T-helper 1 cell treated with Interleukin-12 subunit alpha and Interleukin-12 subunit beta and Interleukin-4 antibody, amounts not matched to agents 30 ng/mL and 1 ng/mL, for 36 hours (primary cell): Measurements from ENCODE around the gene MYLK2. TPM values are rescaled to one million over a fixed set of nuclear protein-coding genes. Genes with fewer than 3 reads are reported as not detected.

Source experiments
- intact Hi-C: fragments of 100-400 bp; cut with micrococcal nuclease; formaldehyde crosslinking; loops from one replicate; pipeline ENCODE4 v1.15.1; 2024
- total RNA-seq: library from RNA; stranded (reverse); gene quantifications from 2 replicates; pipeline ENCODE4 v1.2.3, GENCODE V29; 2022

Gene MYLK2
- total RNA-seq, 1 donor from 2014 or later: 0.64 TPM

DNA sequence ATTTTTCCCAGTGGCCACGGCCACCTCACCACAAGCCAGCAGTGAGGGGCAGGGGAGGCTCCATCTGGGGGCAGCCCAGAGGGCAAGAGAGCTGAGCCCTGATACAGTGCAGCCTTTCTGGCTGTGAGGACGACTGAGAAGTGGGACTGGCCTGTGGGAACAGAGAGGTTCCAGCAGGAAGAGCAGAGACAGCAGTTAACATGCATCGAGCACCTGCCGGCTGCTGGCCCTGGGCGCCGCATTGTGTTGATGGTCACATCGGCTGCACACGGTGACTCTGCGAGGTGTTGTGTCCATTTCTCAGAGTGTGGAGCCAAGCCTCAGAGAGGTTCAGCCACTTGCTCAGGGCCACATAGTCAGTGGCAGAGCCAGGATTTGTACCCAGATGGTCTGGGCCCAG is 16.4 kb downstream of the MYLK2 start:
- intact Hi-C loops: no loop called here

GRCh38 chr20:31835977-31836852 is 17.1 kb downstream of the MYLK2 start:
- intact Hi-C loops: no loop called here

DNA sequence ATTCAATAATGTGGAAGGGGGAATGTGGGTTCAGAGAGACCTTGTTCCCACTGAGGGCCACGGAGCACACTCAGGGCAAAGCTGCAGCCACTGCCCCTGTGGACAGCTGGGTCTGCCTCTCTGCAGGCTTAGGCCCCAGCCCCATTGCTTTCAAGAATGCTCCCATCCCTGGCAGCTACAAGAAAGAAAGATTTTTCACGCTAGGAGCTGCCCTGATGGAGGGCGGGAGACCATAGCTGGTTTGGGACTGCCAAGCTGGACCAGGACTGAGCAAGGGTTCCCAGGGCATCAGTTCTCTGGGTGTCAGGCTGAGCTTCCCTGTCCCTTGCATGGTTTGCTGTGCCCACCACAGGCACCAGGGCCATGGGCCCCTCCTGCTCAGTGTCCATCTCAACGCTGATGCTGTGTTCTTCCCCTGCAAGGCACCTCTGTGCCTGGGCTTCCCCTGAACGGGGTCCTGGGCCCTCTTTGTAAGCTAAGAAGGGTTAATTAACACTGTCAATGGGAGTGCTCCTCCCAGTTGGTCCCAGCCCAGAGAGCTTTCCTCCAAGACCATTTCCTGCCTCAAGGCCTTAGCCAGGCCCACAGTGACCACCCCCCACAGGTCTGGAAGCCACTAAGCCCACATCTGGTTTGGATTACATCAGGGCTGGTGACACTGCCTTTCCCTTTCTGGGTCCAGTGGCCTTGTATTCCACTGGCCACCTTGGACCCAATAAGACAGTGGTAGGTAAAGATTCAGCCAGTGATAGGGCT is 17.9 kb downstream of the MYLK2 start:
- intact Hi-C loops: no loop called here

DNA sequence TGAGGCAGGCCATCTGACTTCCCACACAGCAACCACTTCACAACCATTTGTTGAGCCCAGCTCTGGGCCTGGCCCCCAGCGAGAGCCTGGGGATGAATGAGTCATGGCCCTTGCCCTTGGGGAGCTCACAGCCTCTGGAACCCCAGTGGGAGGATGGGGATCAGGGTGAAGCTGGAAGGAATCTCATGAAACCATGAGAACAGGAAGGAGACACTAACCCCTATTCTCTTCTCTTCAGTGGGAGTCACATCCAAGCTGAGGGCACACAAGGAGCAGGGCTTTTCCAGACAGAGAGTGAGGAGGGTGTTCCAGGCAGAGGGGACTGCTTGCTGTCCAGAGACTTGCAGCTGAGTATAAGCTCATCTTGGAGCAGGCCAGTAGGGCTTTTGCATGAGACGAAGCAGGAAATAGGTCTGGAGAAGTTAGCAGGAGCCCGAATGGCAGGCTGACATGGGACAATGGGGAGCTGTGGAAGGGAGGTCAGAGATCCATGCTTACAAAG is 18.8 kb downstream of the MYLK2 start:
- intact Hi-C loops: no loop called here

DNA sequence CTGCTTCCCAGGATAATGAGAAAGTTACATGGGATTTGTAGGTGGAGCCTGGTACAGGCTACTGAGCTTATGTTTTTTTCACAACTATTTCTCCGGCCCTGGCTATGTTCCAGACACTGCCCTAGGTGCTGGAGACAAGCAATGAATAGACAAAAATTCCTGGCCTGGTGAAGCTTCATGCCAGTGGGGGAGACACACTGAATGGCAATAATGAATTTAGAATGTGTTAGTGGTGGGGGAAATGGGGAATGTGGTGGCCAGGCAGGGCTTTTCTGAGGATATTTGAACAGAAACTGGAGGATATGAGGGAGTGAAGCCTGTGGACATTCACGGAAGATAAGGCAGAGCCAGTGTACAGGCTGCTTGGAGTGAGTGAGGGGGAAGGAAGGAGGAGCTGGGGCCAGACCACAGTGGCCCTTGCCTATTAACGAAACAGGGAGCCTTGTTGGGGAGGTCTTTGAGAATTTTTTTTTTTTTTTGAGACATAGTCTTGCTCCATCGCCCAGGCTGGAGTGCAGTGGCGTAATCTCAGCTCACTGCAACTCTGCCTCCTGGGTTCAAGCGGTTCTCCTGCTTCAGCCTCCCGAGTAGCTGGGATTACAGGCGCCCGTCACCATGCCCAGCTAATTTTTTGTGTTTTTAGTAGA is 19.6 kb downstream of the MYLK2 start:
- intact Hi-C loops: no loop called here

DNA sequence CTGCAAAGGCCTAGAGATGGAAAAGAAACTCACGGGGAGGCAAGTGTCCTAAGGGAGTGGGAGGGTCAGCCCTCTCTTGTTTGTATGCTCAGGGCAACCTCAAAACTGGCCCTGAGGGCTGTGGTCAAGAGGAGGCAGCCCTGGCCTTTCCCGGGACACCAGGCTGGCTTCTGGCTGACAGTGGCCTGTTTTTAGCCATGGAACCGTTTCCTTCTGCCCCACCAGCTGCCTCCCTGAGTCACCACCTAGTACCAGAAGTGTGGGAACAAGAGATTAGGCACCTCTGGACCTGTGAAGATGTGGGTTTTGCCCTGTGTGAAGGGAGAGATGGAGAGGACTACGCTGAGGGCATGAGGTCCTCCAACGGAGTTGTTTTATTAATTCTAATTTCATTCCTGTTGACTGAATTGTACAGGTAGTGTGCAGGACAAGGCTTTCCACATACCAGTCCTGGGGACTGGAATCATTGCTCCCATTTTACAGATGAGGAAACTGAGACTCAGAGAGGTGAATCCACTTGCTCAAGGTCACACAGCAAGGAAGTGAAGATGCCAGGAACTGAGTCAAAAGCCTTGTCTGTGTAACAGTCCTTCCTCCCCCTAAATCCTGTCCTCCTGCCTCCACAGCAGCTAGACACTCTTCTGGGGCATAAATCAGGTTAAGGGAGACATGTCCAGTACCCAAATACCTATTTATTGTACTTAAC is 20.8 kb downstream of the MYLK2 start:
- intact Hi-C loops: no loop called here

DNA sequence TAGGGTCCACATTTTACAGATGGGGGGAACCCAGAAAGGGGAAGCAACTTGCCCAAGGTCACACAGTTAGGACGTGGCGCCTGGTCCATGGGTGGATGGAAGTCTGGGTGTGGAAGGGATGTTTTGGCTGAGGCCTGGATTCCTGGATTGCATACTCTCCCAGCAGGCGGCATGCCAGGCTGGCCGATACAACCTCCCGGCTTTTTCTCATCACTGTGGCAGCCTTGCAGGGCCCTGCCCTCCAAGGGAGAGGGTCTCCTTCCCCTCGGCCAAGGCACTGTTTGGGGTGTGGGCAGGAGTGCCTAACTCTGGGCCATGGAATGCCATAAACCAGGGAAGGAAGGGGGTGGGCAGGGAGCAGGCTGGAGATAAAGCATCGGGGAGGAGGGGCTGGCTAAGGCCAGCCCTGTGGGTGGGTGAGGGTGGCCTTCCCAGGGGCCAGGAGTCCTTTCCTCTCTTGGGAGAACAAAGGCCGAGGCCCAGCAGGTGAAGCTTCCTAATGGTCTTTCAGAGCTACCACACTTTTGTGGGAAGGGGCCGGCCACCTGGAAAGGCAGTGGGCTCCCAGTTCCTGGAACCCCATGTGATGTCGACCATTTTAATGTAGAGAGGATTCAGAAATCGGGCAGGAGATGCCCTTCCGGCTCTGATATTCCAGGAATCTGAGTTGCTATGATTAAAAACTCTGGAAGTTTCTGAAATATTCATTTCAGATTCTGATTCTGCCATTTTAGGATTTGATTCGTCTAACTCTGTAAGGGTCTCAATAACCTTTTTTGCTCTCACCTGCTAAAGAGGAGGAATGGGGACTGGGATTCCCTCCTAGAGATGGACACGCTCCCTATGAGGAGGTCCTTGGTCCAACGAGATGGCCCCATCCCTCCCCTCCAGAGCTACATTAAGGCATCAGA is 22.0 kb downstream of the MYLK2 start:
- intact Hi-C loops: no loop called here

DNA sequence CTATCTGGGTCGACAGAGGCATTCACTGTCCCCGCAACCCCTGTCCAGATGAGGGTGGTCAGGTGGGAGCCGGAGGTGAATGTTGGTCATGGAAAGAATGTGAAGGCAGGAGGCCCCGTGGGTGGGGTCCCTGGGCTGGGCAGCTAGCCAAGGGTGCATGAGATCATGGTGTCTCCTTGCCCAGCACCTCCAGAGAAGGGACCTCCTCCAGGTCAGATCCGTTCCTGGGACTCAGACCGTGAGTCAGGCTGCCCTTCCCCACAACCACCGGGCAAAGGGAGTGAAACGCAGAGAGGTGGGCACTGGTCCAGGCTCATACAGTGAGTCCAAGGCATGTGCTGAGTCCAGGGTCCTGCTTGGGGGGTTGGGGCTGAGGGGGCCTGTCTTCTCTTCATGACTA is 22.8 kb downstream of the MYLK2 start:
- intact Hi-C loops: no loop called here

DNA sequence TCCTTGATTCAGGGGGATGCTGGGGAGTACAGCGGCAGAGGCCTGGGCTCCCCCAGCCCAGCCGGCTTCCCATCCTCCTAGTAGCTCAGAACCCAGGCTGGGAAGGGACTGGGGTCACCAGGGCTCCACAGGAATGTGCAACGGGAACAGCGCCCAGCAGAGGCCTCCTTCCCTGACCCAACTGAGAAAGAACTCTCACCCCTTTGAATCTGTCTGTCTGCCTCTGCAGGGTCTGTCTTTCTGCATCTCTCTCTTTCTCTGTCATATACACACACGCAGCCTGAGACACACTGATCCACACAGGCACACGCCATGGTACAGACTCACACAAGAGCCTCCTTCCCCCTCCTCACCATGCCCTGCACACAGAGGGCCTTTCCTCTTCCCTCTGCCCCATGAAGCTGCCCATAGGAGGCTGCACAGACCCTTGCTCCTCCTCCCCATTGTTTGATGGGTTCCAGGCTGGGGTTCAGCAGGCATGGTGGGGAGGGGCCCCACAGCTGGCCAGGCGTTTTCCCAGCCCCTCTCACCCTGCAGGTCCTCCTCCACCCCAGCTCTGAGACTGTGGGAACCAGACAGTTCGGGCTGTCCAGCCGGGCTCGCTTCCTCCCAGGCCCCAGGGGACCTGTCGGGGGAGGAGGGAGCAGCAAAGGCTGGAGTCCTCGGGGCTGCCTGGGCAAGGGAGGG is 23.5 kb downstream of the MYLK2 start:
- intact Hi-C loops: no loop called here

- intact Hi-C loops: no loop called here
These were observed 24.1 kb downstream of the MYLK2 start for GRCh38 chr20:31843288-31843687.

- intact Hi-C loops: no loop called here
These were observed 24.7 kb downstream of the MYLK2 start for GRCh38 chr20:31843881-31844280.

DNA sequence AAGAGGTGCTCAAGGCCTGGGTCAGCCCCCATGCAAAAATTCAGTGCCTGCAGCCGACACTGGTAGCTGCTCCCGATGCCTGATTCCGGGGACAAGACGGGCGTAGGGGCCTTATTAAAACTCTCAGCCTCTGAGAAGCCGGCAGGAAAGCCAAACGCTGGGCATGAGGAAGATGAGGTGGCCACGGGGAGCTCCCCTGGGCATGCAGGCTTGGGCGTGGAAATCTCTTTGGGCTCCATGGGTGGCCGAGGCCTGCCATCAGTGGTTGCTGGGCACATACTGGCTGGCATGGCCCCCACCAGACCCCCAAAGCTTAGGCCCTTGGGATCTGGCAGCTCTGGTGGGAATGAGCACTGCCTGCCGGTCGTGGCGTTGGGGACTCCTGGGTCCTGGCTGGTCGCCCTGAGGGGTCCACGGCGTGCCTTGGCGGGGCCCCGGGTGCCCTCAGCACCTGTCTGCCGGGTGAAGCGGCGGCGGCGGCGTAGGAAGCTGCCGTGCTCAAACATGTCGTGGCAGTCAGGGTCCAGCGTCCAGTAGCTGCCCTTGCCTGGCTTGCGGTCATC is 25.7 kb downstream of the MYLK2 start:
- intact Hi-C loops: no loop called here

- intact Hi-C loops: no loop called here
These were observed 26.2 kb downstream of the MYLK2 start, which contains the start of gene FOXS1 for GRCh38 chr20:31845300-31845863. TSS of gene FOXS1 (minus strand) at chr20:31845604. CDS start at chr20:31845542, 62 bp downstream.

DNA sequence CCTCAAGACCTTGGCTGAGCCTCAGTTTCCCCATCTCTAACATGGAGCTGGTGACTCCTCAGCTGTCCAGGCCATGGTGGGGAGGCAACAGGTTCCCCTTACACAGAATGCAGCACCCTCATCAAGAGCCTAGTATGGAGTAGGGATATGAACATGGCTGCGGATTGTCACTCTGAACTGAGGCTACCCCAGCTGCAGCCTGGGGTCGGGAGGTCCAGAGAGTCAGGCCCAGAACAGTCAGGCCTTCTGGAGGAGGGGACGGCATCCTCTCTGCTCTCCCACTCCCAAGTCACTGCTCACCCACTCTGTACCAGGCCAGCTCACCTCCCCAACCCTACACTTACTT is 27.6 kb downstream of the MYLK2 start:
- intact Hi-C loops: loop anchor here (1.0 kb wide), 1 partner anchor 23 kb away; no protein-coding TSS in a partner anchor

- intact Hi-C loops: loop anchor here (1.0 kb wide), 1 partner anchor 47 kb away; no protein-coding TSS in a partner anchor
These were observed 29.2 kb downstream of the MYLK2 start for GRCh38 chr20:31848088-31848999.

- intact Hi-C loops: no loop called here
These were observed 30.3 kb downstream of the MYLK2 start for GRCh38 chr20:31849306-31849930.
